ENCODE results near the gene TADA1. TPM values are rescaled to one million over a fixed set of nuclear protein-coding genes. Genes with fewer than 3 reads are reported as not detected.
"Not testable (repeated sequence)": the region's sequence is repeated elsewhere in the genome, so short reads cannot be mapped to it uniquely, and the experiment has no call there.

TADA1 gene
- total RNA-seq, 1 experiment from 2014 or later, result 12.4 TPM

- Histone ChIP-seq H3K9me2 (replicated peaks; ENCODE audit: low read length) (no peaks in the 10 kb centered on the region), H3K4me1 (ENCODE audit: insufficient read depth, low read length) (no peaks in the 10 kb centered on the region), H3K9ac (ENCODE audit: low read length) (no peak overlapping the region), H3K79me2 (ENCODE audit: low read length) (no peaks in the 10 kb centered on the region), H3F3A (ENCODE audit: low read length, unreplicated experiment) (no peaks in the 10 kb centered on the region), H2AFZ (ENCODE audit: low read length) (no peak overlapping the region), H3K4me3 (ENCODE audit: low read length) (no peak overlapping the region), H4K20me1 (ENCODE audit: low read length) (no peaks in the 10 kb centered on the region), H3K9me3 (ENCODE audit: low read length) (no peaks in the 10 kb centered on the region), H3K36me3 (ENCODE audit: low read depth, low read length) (no peaks in the 10 kb centered on the region), H3K27me3 (ENCODE audit: low read length) (no peaks in the 10 kb centered on the region), H3K27ac (ENCODE audit: low read length) (no peak overlapping the region), H3K4me2 (ENCODE audit: low read length) (no peak overlapping the region)
- ATAC-seq (no peak), DNase-seq (no peak)
- TF ChIP-seq CTCF (conservative IDR thresholded peaks at IDR 0.05; ENCODE audit: low read depth, low read length) (no peak), EZH2phosphoT487 (IDR thresholded peaks at IDR 0.05; ENCODE audit: borderline replicate concordance, low read length) (no peak), EZH2 (IDR thresholded peaks at IDR 0.05; ENCODE audit: low read length, unreplicated experiment) (no peak)
- no TSS peak for BruUV-seq (replicated peaks)
- intact Hi-C loops (cut with micrococcal nuclease), result no loop called here
- CTCF ChIA-PET, result no interaction called here
- POLR2A ChIA-PET (ENCODE audit: unreplicated experiment), result no interaction called here
Observed at GRCh38 chr1:166882893-166883292, 6.8 kb upstream of the TADA1 start.

GRCh38 chr1:166878173-166878917 lies 2.3 kb upstream of the TADA1 start:
- DNase-seq; H3K27me3 ChIP-seq (ENCODE audit: low read length); intact Hi-C loops (cut with micrococcal nuclease); POLR2A ChIA-PET (ENCODE audit: unreplicated experiment); H3K9ac ChIP-seq (ENCODE audit: low read length); H3K36me3 ChIP-seq (ENCODE audit: low read depth, low read length); H3K4me2 ChIP-seq (ENCODE audit: low read length); H3K9me2 ChIP-seq (replicated peaks; ENCODE audit: low read length); BruUV-seq (replicated peaks); H2AFZ ChIP-seq (ENCODE audit: low read length); H3K27ac ChIP-seq (ENCODE audit: low read length); H3F3A ChIP-seq (ENCODE audit: low read length, unreplicated experiment); H3K4me3 ChIP-seq (ENCODE audit: low read length); CTCF ChIA-PET; H3K9me3 ChIP-seq (ENCODE audit: low read length); ATAC-seq: not testable (repeated sequence)
- Histone ChIP-seq H4K20me1 (ENCODE audit: low read length) (peaks cover 10% of the 10 kb centered on the region; the same call in 1 of the 2 replicates), H3K4me1 (ENCODE audit: insufficient read depth, low read length) (0 out of 2 replicates have a peak, but pooled peaks cover 16% of the 10 kb centered on the region), H3K79me2 (ENCODE audit: low read length) (peaks cover 24% of the 10 kb centered on the region)

- Histone ChIP-seq H3K4me1 (ENCODE audit: insufficient read depth, low read length) (0 out of 2 replicates have a peak, but pooled peaks cover 23% of the 10 kb centered on the region), H3K36me3 (ENCODE audit: low read depth, low read length) (no peaks in the 10 kb centered on the region), H3K9ac (ENCODE audit: low read length) (peak overlapping the region; percentile 29; the same call in 1 of the 2 replicates), H2AFZ (ENCODE audit: low read length) (peak overlapping the region; percentile 86), H3K27ac (ENCODE audit: low read length) (no peak overlapping the region), H3K27me3 (ENCODE audit: low read length) (no peaks in the 10 kb centered on the region), H3K9me3 (ENCODE audit: low read length) (no peaks in the 10 kb centered on the region), H4K20me1 (ENCODE audit: low read length) (peaks cover 16% of the 10 kb centered on the region; the same call in 1 of the 2 replicates), H3K4me3 (ENCODE audit: low read length) (peak overlapping the region; percentile 73), H3K9me2 (replicated peaks; ENCODE audit: low read length) (no peaks in the 10 kb centered on the region), H3K79me2 (ENCODE audit: low read length) (peaks cover 42% of the 10 kb centered on the region), H3K4me2 (ENCODE audit: low read length) (peak overlapping the region; percentile 87), H3F3A (ENCODE audit: low read length, unreplicated experiment) (no peaks in the 10 kb centered on the region)
- TF ChIP-seq EZH2 (IDR thresholded peaks at IDR 0.05; ENCODE audit: low read length, unreplicated experiment), result no peak
- TF ChIP-seq CTCF (conservative IDR thresholded peaks at IDR 0.05; ENCODE audit: low read depth, low read length), result peak; percentile 38; the same call in 1 of the 2 replicates
- ChIA-PET POLR2A (ENCODE audit: unreplicated experiment) (interaction anchor here (0.6 to 1.0 kb wide), 3 partner anchors 37 to 1171 kb away, joined by 3 to 13 read pairs (median 4); partner anchors contain the start of gene POGK), CTCF (interaction anchor here (0.6 to 1.2 kb wide), 5 partner anchors 26 to 189 kb away, joined by 3 to 10 read pairs (median 3); no protein-coding TSS in a partner anchor)
- DNase-seq (no peak), ATAC-seq (peak; percentile 1)
- no TSS peak for BruUV-seq (replicated peaks)
- intact Hi-C loops (cut with micrococcal nuclease), result loop anchor here (2.0 kb wide), 2 partner anchors 34 to 346 kb away; no protein-coding TSS in a partner anchor
Observed at GRCh38 chr1:166876540-166876838, 425 bp upstream of the TADA1 start.
